BLaER1 (cell line): ENCODE results near the gene DICER1.

Experiments used
- H3K27ac ChIP-seq: shearing (Covaris generic); formaldehyde crosslinking; 2 replicates; pipeline ENCODE4 v1.8.1; 2022
- H3K27me3 ChIP-seq: shearing (Covaris generic); formaldehyde crosslinking; 2 replicates; pipeline ENCODE4 v1.8.1; 2022
- H3K36me3 ChIP-seq: shearing (Covaris generic); formaldehyde crosslinking; 2 replicates; pipeline ENCODE4 v1.8.1; 2022
- H3K4me1 ChIP-seq: shearing (Covaris generic); formaldehyde crosslinking; 2 replicates; pipeline ENCODE4 v1.8.1; 2022
- H3K4me2 ChIP-seq: shearing (Covaris generic); formaldehyde crosslinking; 2 replicates; pipeline ENCODE4 v1.8.1; 2022
- H3K4me3 ChIP-seq: shearing (Covaris generic); formaldehyde crosslinking; 2 replicates; pipeline ENCODE4 v1.8.1; 2022
- H3K9ac ChIP-seq: shearing (Covaris generic); formaldehyde crosslinking; 2 replicates; pipeline ENCODE4 v1.8.1; 2022
- H3K9me3 ChIP-seq: shearing (Covaris generic); formaldehyde crosslinking; 2 replicates; pipeline ENCODE4 v1.8.1; 2022
- H4K20me1 ChIP-seq: shearing (Covaris generic); formaldehyde crosslinking; 2 replicates; pipeline ENCODE4 v1.8.1; 2022
- Cebpa-rat ChIP-seq: shearing (Covaris generic); IDR thresholded peaks from 2 replicates; pipeline ENCODE4 v1.8.1; 2022

Gene DICER1

DNA sequence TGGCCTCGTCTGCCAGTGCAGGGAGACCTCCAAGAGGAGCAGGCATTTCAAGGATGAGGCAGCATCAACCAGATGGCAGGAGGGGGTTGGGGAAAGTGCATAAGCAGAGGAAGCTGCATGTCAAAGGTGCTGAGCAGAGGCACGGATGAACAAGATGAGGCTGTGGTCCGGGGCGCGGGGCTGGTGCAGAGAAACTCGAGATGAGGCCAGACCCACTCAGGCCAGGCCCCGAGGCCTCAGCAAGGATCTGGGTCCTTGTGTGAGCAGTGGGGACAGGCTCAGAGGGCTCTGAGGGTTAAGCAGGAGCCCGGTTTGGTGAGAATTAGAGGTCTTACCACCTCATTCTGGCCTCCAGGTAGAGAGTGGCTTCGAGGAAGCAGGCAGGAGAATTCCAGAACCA is 98.8 kb downstream of the DICER1 start:
- H3K9ac ChIP-seq, result no peak overlapping the region

DNA sequence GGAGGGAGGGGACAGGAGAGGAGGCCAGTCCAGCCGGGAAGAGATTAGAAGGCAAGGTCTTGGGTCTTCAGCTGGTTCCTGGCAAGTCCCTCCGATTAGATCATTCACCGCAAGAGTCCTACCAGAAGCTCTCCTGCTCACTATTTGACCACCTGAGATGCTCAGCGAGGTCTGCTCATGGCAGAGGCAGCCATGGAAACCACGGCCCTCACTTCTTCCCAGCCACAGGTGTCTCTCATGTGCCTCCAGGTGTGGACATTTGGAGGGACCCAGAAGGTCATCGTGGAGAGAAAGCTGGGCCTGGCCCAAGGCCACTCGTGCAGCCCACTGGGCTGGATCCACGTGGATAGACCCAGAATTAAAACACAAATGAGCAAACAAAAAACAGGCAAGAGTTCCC is 99.5 kb downstream of the DICER1 start:
- Histone ChIP-seq H3K9ac (no peak overlapping the region), H3K9me3 (no peaks in the 10 kb centered on the region), H3K4me3 (no peak overlapping the region), H3K36me3 (no peaks in the 10 kb centered on the region), H3K4me2 (no peak overlapping the region), H3K27ac (no peak overlapping the region), H3K4me1 (peaks cover 5% of the 10 kb centered on the region; the same call in 1 of the 2 replicates), H3K27me3 (no peaks in the 10 kb centered on the region), H4K20me1 (no peaks in the 10 kb centered on the region)
- no peak for TF ChIP-seq Cebpa-rat

More for the DNA sequence above, 98.8 kb downstream of the DICER1 start:
- Histone ChIP-seq H3K27me3 (no peaks in the 10 kb centered on the region), H3K4me2 (no peak overlapping the region), H3K9me3 (no peaks in the 10 kb centered on the region), H3K36me3 (no peaks in the 10 kb centered on the region), H3K27ac (no peak overlapping the region), H4K20me1 (no peaks in the 10 kb centered on the region), H3K4me3 (no peak overlapping the region), H3K4me1 (peaks cover 5% of the 10 kb centered on the region; the same call in 1 of the 2 replicates)
- no peak for TF ChIP-seq Cebpa-rat

DNA sequence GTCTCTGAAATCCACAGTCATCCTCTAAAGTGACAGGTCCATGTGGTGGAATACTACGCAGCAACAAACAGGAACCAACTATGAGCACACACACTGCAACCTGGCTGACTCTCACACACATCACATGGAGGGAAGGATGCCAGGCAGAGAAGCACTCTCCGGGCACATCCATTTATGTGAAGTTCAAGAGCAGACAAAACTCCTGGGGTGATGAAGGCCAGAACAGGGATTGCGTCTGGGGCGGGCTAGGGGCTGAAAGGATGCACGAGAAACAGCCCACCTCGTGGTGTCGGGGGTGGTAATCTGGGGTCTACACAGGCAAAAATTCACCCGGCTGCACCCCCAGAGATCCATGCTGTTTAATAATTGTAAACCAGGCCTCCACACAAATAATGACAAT is 100.2 kb downstream of the DICER1 start:
- H3K36me3 ChIP-seq, result no peaks in the 10 kb centered on the region
- H3K27ac ChIP-seq, result no peak overlapping the region
- no peaks in the 10 kb centered on the region for H3K27me3 ChIP-seq
- no peak for TF ChIP-seq Cebpa-rat
- no peaks in the 10 kb centered on the region for H4K20me1 ChIP-seq
- H3K9me3 ChIP-seq, result no peaks in the 10 kb centered on the region
- H3K4me1 ChIP-seq, result peaks cover 5% of the 10 kb centered on the region; the same call in 1 of the 2 replicates
- H3K4me3 ChIP-seq, result no peak overlapping the region
- no peak overlapping the region for H3K4me2 ChIP-seq
- no peak overlapping the region for H3K9ac ChIP-seq

- no peak overlapping the region for H3K27ac ChIP-seq
- H3K36me3 ChIP-seq, result no peaks in the 10 kb centered on the region
- H3K4me2 ChIP-seq, result no peak overlapping the region
These were observed 100.9 kb downstream of the DICER1 start for GRCh38 chr14:95056476-95056875.

GRCh38 chr14:95055318-95055717 is 102.0 kb downstream of the DICER1 start:
- Histone ChIP-seq H3K27ac (no peak overlapping the region), H3K27me3 (no peaks in the 10 kb centered on the region), H3K4me2 (no peak overlapping the region), H3K4me1 (peaks cover 5% of the 10 kb centered on the region; the same call in 1 of the 2 replicates), H3K9ac (no peak overlapping the region), H3K4me3 (no peak overlapping the region), H4K20me1 (no peaks in the 10 kb centered on the region), H3K36me3 (no peaks in the 10 kb centered on the region), H3K9me3 (no peaks in the 10 kb centered on the region)
- TF ChIP-seq Cebpa-rat, result no peak

More at GRCh38 chr14:95056476-95056875, 100.9 kb downstream of the DICER1 start:
- Histone ChIP-seq H3K9ac (no peak overlapping the region), H3K27me3 (no peaks in the 10 kb centered on the region), H3K9me3 (no peaks in the 10 kb centered on the region), H3K4me3 (no peak overlapping the region), H3K4me1 (peaks cover 5% of the 10 kb centered on the region; the same call in 1 of the 2 replicates), H4K20me1 (no peaks in the 10 kb centered on the region)
- no peak for TF ChIP-seq Cebpa-rat

- no peaks in the 10 kb centered on the region for H3K36me3 ChIP-seq
- H3K27ac ChIP-seq, result no peak overlapping the region
- no peaks in the 10 kb centered on the region for H3K27me3 ChIP-seq
- H3K4me3 ChIP-seq, result no peak overlapping the region
- H3K4me2 ChIP-seq, result no peak overlapping the region
- TF ChIP-seq Cebpa-rat, result no peak
- H4K20me1 ChIP-seq, result no peaks in the 10 kb centered on the region
- no peak overlapping the region for H3K9ac ChIP-seq
- peaks cover 5% of the 10 kb centered on the region; the same call in 1 of the 2 replicates for H3K4me1 ChIP-seq
- H3K9me3 ChIP-seq, result no peaks in the 10 kb centered on the region
These were observed 102.7 kb downstream of the DICER1 start for GRCh38 chr14:95054346-95055280.

GRCh38 chr14:95052016-95052585 is 105.2 kb downstream of the DICER1 start:
- Histone ChIP-seq H3K9me3 (no peaks in the 10 kb centered on the region), H3K4me3 (no peak overlapping the region), H3K36me3 (no peaks in the 10 kb centered on the region), H3K9ac (no peak overlapping the region), H3K27me3 (no peaks in the 10 kb centered on the region), H3K4me1 (peaks cover 5% of the 10 kb centered on the region; the same call in 1 of the 2 replicates), H3K27ac (no peak overlapping the region), H3K4me2 (no peak overlapping the region), H4K20me1 (no peaks in the 10 kb centered on the region)
- TF ChIP-seq Cebpa-rat, result no peak

GRCh38 chr14:95049952-95050351 is 107.4 kb downstream of the DICER1 start:
- TF ChIP-seq Cebpa-rat, result no peak
- no peak overlapping the region for H3K4me3 ChIP-seq

DNA sequence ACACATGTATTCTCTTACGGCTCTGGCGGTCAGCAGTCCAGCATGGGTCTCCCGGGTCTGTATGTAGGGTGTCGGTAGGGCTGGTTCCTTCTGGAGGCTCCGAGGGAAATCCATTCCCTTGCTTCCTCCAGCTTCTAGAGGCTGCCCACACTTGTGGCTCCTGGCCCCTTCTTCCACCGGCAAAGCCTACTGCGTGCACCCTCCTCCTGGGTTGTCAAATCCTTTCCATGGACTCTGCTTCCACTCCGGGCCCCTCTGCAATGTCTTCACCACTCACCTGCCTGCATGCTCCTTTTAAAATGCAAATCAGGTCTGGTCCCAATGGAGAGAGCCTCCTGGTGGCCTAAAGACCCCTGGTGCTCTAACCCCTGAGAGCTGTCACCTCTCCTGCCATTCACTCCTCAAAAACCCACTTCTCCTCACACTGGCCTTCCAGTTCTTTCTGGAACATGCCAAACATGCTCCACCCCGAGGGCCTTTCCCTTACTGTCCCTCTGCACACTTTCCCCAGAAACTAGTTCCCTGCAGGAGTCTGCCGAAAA is 108.5 kb downstream of the DICER1 start:
- no peaks in the 10 kb centered on the region for H3K27me3 ChIP-seq
- no peak overlapping the region for H3K27ac ChIP-seq
- H4K20me1 ChIP-seq, result no peaks in the 10 kb centered on the region

More at GRCh38 chr14:95049952-95050351, 107.4 kb downstream of the DICER1 start:
- no peaks in the 10 kb centered on the region for H3K9me3 ChIP-seq
- no peaks in the 10 kb centered on the region for H4K20me1 ChIP-seq
- no peaks in the 10 kb centered on the region for H3K27me3 ChIP-seq
- H3K36me3 ChIP-seq, result no peaks in the 10 kb centered on the region
- peaks cover 9% of the 10 kb centered on the region for H3K4me1 ChIP-seq
- H3K27ac ChIP-seq, result no peak overlapping the region
- no peak overlapping the region for H3K9ac ChIP-seq
- no peak overlapping the region for H3K4me2 ChIP-seq

DNA sequence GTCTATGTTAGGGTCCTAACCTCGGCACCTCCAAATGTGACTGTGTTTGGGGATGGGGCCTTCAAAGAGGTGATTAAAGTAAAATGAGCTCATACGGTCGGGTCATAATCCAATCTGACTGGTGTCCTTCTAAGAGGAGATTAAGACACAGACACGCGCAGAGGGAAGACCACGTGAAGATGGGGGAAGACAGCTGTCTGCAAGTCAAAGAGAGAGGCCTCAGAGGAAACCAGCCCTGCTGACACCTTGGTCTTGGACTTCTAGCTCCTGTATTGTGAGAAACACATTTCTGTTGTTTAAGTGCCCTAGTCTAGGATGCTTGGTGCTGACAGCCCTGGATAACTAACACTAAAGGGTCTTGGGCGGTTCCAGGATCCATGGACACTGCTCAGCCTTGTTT is 109.6 kb downstream of the DICER1 start:
- H3K36me3 ChIP-seq, result no peaks in the 10 kb centered on the region
- no peak overlapping the region for H3K4me2 ChIP-seq
- H3K4me1 ChIP-seq, result peaks cover 15% of the 10 kb centered on the region
- TF ChIP-seq Cebpa-rat, result no peak
- no peak overlapping the region for H3K9ac ChIP-seq
- H3K4me3 ChIP-seq, result no peak overlapping the region
- H4K20me1 ChIP-seq, result no peaks in the 10 kb centered on the region
- H3K27me3 ChIP-seq, result no peaks in the 10 kb centered on the region
- H3K9me3 ChIP-seq, result no peaks in the 10 kb centered on the region
- no peak overlapping the region for H3K27ac ChIP-seq

More for the DNA sequence above, 108.5 kb downstream of the DICER1 start:
- Histone ChIP-seq H3K4me1 (peaks cover 15% of the 10 kb centered on the region), H3K4me2 (no peak overlapping the region), H3K4me3 (no peak overlapping the region), H3K9me3 (no peaks in the 10 kb centered on the region), H3K9ac (no peak overlapping the region), H3K36me3 (no peaks in the 10 kb centered on the region)
- TF ChIP-seq Cebpa-rat, result no peak
